CD14-positive monocyte (primary cell): ENCODE results near the gene UST. TPM values are rescaled to one million over a fixed set of nuclear protein-coding genes. Genes with fewer than 3 reads are reported as not detected.

ENCODE experiments used
- DNase-seq, 3 donors: peaks; one replicate each; pipeline ENCODE4 v3.0.0-alpha.2; 2011 to 2022
- H2AFZ ChIP-seq: 2 replicates; pipeline ENCODE4 v1.6.0; 2012; ENCODE audit warnings: mild to moderate bottlenecking, low read depth, low read length, inconsistent platforms; ENCODE audit not compliant: insufficient read depth, poor library complexity, severe bottlenecking
- H3K27ac ChIP-seq, 2 donors: 1 replicate in 1 of 2; 2 replicates in 1 of 2; pipeline ENCODE4 v1.5.1; 2012 to 2013; ENCODE audit warnings: low read length in 2 of 2, control low read depth in 1 of 2, inconsistent platforms in 1 of 2, low read depth in 1 of 2, mild to moderate bottlenecking in 1 of 2
- H3K27me3 ChIP-seq, 2 donors: one replicate each; pipeline versions ENCODE4 v1.6.0 to v1.6.1; 2011 to 2013; ENCODE audit warnings: low read length in 2 of 2; ENCODE audit not compliant: control insufficient read depth in 2 of 2, insufficient read depth in 2 of 2
- H3K36me3 ChIP-seq, 2 donors: replicated peaks in 1 of 2; 1 replicate in 1 of 2; 2 replicates in 1 of 2; pipeline versions ENCODE4 v1.5.1 to v1.6.1; 2012 to 2013; ENCODE audit warnings: low read length in 2 of 2, control low read depth in 1 of 2, inconsistent platforms in 1 of 2, mild to moderate bottlenecking in 1 of 2; ENCODE audit not compliant: insufficient read depth in 2 of 2, control insufficient read depth in 1 of 2
- H3K4me1 ChIP-seq, 2 donors: 1 replicate in 1 of 2; 2 replicates in 1 of 2; pipeline versions ENCODE4 v1.5.1 to v1.6.1; 2012 to 2013; ENCODE audit warnings: low read length in 2 of 2, control low read depth in 1 of 2, inconsistent platforms in 1 of 2, mild to moderate bottlenecking in 1 of 2, moderate library complexity in 1 of 2; ENCODE audit not compliant: insufficient read depth in 2 of 2, control insufficient read depth in 1 of 2
- H3K4me2 ChIP-seq: replicated peaks from 2 replicates; pipeline ENCODE3; 2012; ENCODE audit warnings: low read length, moderate library complexity, mild to moderate bottlenecking; ENCODE audit not compliant: poor library complexity, severe bottlenecking; ENCODE audit errors: extremely low read depth
- H3K4me3 ChIP-seq, 3 experiments: fragments of 200-600 bp in 1 of 3; sonication (generic) in 1 of 3; replicated peaks in 1 of 3; 1 replicate in 2 of 3; 2 replicates in 1 of 3; pipeline ENCODE4 v1.5.1; 2011 to 2013; ENCODE audit warnings: low read length in 3 of 3, mild to moderate bottlenecking in 3 of 3, control low read depth in 2 of 3, low read depth in 2 of 3, inconsistent platforms in 1 of 3, moderate library complexity in 1 of 3
- H3K79me2 ChIP-seq: 2 replicates; pipeline ENCODE4 v1.6.0; 2012; ENCODE audit warnings: mild to moderate bottlenecking, control low read depth, inconsistent platforms, low read length, moderate library complexity; ENCODE audit not compliant: insufficient read depth
- H3K9ac ChIP-seq: 2 replicates; pipeline ENCODE4 v1.6.0; 2017; ENCODE audit warnings: low read length, mild to moderate bottlenecking; ENCODE audit not compliant: insufficient read depth, poor library complexity, severe bottlenecking
- H3K9me3 ChIP-seq, 2 donors: replicated peaks in 1 of 2; 1 replicate in 1 of 2; 2 replicates in 1 of 2; pipeline versions ENCODE4 v1.5.1 to v1.6.1; 2012 to 2013; ENCODE audit warnings: low read length in 2 of 2, control low read depth in 1 of 2; ENCODE audit not compliant: control insufficient read depth in 1 of 2, insufficient read depth in 1 of 2
- H4K20me1 ChIP-seq: 2 replicates; pipeline ENCODE4 v1.6.0; 2012; ENCODE audit warnings: mild to moderate bottlenecking, low read length, control low read depth, moderate library complexity; ENCODE audit not compliant: insufficient read depth
- H3K27ac Mint-ChIP-seq, 7 donors: one replicate each; pipeline ENCODE4 v1.8.0; 2020; ENCODE audit warnings: mild to moderate bottlenecking in 7 of 7, mixed read lengths in 7 of 7, moderate library complexity in 6 of 7, inconsistent platforms in 2 of 7
- H3K27me3 Mint-ChIP-seq, 3 donors: one replicate each; pipeline ENCODE4 v1.8.0; 2021 to 2022; ENCODE audit warnings: low read depth in 3 of 3, mild to moderate bottlenecking in 3 of 3, mixed read lengths in 3 of 3, moderate library complexity in 3 of 3, inconsistent platforms in 1 of 3
- H3K36me3 Mint-ChIP-seq, 2 donors: one replicate each; pipeline ENCODE4 v1.8.0; 2020; ENCODE audit warnings: mixed read lengths in 2 of 2, inconsistent platforms in 1 of 2, mild to moderate bottlenecking in 1 of 2
- H3K4me1 Mint-ChIP-seq: one replicate; pipeline ENCODE4 v1.8.0; 2020; ENCODE audit warnings: mild to moderate bottlenecking, mixed read lengths
- H3K4me3 Mint-ChIP-seq, 2 donors: one replicate each; pipeline ENCODE4 v1.8.0; 2020; ENCODE audit warnings: mild to moderate bottlenecking in 2 of 2, mixed read lengths in 2 of 2, moderate library complexity in 1 of 2
- H3K9me3 Mint-ChIP-seq, 7 donors: one replicate each; pipeline ENCODE4 v1.8.0; 2020 to 2022; ENCODE audit warnings: mixed read lengths in 7 of 7, mild to moderate bottlenecking in 6 of 7, moderate library complexity in 6 of 7, inconsistent platforms in 2 of 7
- CTCF ChIP-seq: fragments of 200-600 bp; IDR thresholded peaks from one replicate; pipeline ENCODE4 v1.8.0; 2022; ENCODE audit warnings: antibody characterized with exemption, mild to moderate bottlenecking
- WGBS: methylation state at CpG from one replicate; pipeline ENCODE4 v1.1.5; 2013; ENCODE audit warnings: missing lambda C conversion rate; ENCODE audit not compliant: insufficient coverage; 5-methylcytosine and 5-hydroxymethylcytosine counted together
- intact Hi-C, 2 donors: fragments of 100-400 bp; cut with micrococcal nuclease; formaldehyde crosslinking; loops; one replicate each; pipeline versions ENCODE4 v1.15.0 to v1.15.1; 2023
- polyA plus RNA-seq, 3 donors: library from polyadenylated mRNA; depleted of rRNA in 1 of 3; unstranded in 2 of 3; stranded (reverse) in 1 of 3; fragments of 300-500 nt in 2 of 3; fragments of >200 nt in 1 of 3; fragmentation: Illumina TruSeq in 2 of 3; gene quantifications; 1 replicate in 2 of 3; 2 replicates in 1 of 3; pipeline ENCODE4 v1.2.3, GENCODE V29; 2012 to 2021

Gene UST
- polyA plus RNA-seq, 3 donors = 0.33 to 0.53 (median 0.48) TPM

GRCh38 chr6:148932731-148933130 lies 185.9 kb downstream of the UST start:
- H3K4me3 Mint-ChIP-seq = no peak overlapping the region

DNA sequence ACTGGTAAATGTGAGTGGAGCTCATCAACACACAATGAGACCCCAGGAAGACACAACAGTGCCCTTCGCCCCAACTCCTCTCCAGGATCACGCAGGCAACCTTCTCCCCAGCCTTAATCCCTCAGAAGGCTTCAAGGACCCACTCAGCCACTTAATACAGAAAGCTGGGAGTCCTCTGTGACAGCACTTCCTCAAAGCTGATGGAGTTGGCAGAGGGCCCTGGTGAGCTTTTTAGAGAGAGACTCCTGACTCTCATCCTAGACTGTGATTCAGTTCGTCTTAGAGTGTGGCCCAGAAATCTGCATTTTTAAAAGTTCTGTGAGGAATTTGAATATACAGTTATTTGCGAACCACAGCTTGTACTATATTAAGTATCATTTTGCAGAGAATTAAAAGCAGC lies 187.7 kb downstream of the UST start:
- Mint-ChIP-seq H3K36me3 (no peaks in the 10 kb centered on the region), H3K4me1 (no peaks in the 10 kb centered on the region), H3K27me3 (no peaks in the 10 kb centered on the region), H3K27ac (peak overlapping the region in 1 of 7 donors; percentile 12), H3K4me3 (no peak overlapping the region), H3K9me3 (peaks cover 0 to 1% (median 0%) of the 10 kb centered on the region in 7 donors)
- Histone ChIP-seq H3K27ac (no peak overlapping the region), H2AFZ (no peak overlapping the region), H3K9ac (no peak overlapping the region), H3K9me3 (no peaks in the 10 kb centered on the region), H3K36me3 (no peaks in the 10 kb centered on the region), H3K4me3 (no peak overlapping the region), H4K20me1 (no peaks in the 10 kb centered on the region), H3K27me3 (no peaks in the 10 kb centered on the region), H3K4me1 (no peaks in the 10 kb centered on the region), H3K79me2 (no peaks in the 10 kb centered on the region), H3K4me2 (no peak overlapping the region)
- intact Hi-C loops = no loop called here
- no CpG with 5 or more reads among the region's 4 CpGs for WGBS
- no peak for TF ChIP-seq CTCF
- DNase-seq = no peak

More at GRCh38 chr6:148932731-148933130, 185.9 kb downstream of the UST start:
- no peaks in the 10 kb centered on the region for H3K9me3 ChIP-seq
- no peaks in the 10 kb centered on the region for H3K4me1 ChIP-seq
- Mint-ChIP-seq H3K36me3 (no peaks in the 10 kb centered on the region), H3K9me3 (peaks cover 0 to 1% (median 0%) of the 10 kb centered on the region in 7 donors), H3K4me1 (no peaks in the 10 kb centered on the region), H3K27me3 (no peaks in the 10 kb centered on the region), H3K27ac (no peak overlapping the region)
- 91% methylated on average over 1 of the region's 4 CpGs for WGBS
- no peaks in the 10 kb centered on the region for H3K36me3 ChIP-seq
- no peaks in the 10 kb centered on the region for H4K20me1 ChIP-seq
- TF ChIP-seq CTCF = no peak
- no peak overlapping the region for H3K4me3 ChIP-seq
- no peak overlapping the region for H2AFZ ChIP-seq
- no peaks in the 10 kb centered on the region for H3K79me2 ChIP-seq
- no peak for DNase-seq
- H3K27me3 ChIP-seq = no peaks in the 10 kb centered on the region
- intact Hi-C loops = no loop called here
- no peak overlapping the region for H3K4me2 ChIP-seq
- H3K27ac ChIP-seq = no peak overlapping the region
- H3K9ac ChIP-seq = no peak overlapping the region
